ENCODE data around the gene ETV3. TPM values are rescaled to one million over a fixed set of nuclear protein-coding genes. Genes with fewer than 3 reads are reported as not detected.
A peak's percentile ranks its signal among the peaks of the same experiment; 100 is the strongest.
"Not testable (repeated sequence)": the region's sequence is repeated elsewhere in the genome, so short reads cannot be mapped to it uniquely, and the experiment has no call there.

ETV3 gene
- 9.6 TPM for total RNA-seq

DNA sequence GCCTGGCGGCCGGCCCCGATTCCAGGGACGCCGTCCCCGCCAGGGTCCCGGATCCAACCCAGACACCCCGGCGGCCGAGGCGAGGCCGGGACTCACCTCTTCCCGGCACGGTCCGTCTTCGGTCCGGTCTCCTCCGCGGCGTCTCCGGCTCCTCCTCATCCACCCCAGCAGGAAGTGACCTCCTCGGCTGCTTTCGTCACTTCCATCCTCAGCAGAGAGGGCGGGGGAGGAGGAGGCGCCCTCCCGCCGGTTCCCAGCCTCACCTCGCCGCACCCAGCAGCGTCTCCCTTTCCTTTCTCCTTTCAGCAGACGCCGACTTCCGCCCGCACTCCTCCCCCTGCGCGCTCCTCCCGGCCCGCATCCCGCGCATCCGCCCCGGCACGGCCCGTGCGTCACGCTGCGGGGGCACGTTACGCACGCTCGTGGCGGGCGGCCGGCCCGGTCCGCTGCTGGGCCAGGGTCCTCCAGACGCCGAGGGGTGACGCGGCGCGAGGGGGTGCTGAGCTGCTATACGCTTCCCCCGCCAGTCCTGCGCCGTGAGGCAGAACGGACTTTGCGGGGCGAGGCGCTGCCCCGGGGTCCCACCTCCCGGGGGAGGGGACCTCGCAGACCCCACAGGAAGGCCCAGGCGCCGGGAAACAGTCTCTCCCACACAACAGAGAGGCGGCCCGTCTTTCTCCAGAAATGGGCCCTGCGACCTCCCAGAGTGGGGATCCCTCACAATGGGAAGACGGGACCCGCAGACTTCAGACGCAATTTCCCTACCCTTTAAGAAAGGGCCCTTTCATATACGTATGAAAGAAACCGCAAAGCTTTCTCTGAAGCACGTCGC, at the start of gene ETV3:
Gene ETV3, minus strand, starts transcription at position 176 of the 832 bp plus-strand sequence. CDS start 2,043 bp downstream, outside the sequence.
- Histone ChIP-seq H3K27me3 (no peaks in the 10 kb centered on the region), H3K27ac (peak within 1 kb of the TSS; percentile 96 to 97), H3K4me3 (peak within 1 kb of the TSS; percentile 80 to 98), H3K4me1 (peaks cover 5 to 16% of the 10 kb centered on the region in 2 donors), H3K36me3 (peaks cover 26% of the 10 kb centered on the region in 2 donors), H3K9me3 (no peaks in the 10 kb centered on the region)
- intact Hi-C loops (cut with DNase I): loop anchor here (2.0 to 10.0 kb wide), 2 partner anchors 94 to 374 kb away; partner anchors contain the start of genes ARHGEF11 and PRCC
- TF ChIP-seq, protein P1, sequence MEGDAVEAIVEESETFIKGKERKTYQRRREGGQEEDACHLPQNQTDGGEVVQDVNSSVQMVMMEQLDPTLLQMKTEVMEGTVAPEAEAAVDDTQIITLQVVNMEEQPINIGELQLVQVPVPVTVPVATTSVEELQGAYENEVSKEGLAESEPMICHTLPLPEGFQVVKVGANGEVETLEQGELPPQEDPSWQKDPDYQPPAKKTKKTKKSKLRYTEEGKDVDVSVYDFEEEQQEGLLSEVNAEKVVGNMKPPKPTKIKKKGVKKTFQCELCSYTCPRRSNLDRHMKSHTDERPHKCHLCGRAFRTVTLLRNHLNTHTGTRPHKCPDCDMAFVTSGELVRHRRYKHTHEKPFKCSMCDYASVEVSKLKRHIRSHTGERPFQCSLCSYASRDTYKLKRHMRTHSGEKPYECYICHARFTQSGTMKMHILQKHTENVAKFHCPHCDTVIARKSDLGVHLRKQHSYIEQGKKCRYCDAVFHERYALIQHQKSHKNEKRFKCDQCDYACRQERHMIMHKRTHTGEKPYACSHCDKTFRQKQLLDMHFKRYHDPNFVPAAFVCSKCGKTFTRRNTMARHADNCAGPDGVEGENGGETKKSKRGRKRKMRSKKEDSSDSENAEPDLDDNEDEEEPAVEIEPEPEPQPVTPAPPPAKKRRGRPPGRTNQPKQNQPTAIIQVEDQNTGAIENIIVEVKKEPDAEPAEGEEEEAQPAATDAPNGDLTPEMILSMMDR (IDR thresholded peaks at IDR 0.05): no peak
- DNase-seq (ENCODE audit: low spot score in 2 of 2): peak; percentile 71 to 96

DNA sequence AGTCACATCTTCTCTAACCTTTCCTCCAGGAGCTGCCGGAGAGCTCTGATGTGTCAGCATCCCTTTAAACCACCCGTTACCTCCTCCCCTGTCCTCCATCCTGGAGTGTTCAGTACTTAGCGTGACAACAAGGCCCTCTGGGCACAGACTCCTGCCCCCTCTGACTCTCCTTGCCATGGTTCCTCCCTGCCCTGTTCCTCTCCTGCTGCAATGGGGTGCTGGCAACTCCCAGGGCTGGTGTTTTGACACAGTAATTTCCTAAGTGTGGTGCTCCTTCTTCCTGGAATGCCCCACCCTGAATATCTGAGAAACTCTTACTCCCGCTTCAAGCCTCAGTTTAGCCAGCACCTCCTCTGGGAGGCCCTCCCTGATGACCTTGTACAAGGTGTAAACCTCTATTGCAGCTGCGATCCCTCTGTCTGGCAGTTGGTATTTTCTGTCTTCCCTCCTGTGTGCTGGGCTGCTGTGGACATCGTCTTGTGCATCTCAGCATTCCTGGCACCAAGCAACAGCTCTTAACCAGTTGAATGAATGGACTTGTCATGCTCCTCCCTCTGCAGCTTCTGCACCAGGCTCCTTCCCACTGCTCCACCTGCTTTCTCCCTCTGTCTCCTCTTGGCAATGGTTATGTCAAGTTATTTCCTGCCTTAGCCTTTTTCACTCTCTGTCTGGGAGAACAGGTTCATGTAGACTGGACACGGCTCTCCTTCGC, 48.2 kb upstream of the ETV3 start:
- TF ChIP-seq, protein P1 (IDR thresholded peaks at IDR 0.05): no peak
- DNase-seq (ENCODE audit: low spot score in 2 of 2): no peak
- no peaks in the 10 kb centered on the region for H3K9me3 ChIP-seq
- H3K36me3 ChIP-seq: no peaks in the 10 kb centered on the region
- intact Hi-C loops (cut with DNase I): no loop called here
- no peaks in the 10 kb centered on the region for H3K27me3 ChIP-seq
- H3K4me1 ChIP-seq: no peaks in the 10 kb centered on the region
- H3K4me3 ChIP-seq: no peak overlapping the region
- H3K27ac ChIP-seq: no peak overlapping the region

DNA sequence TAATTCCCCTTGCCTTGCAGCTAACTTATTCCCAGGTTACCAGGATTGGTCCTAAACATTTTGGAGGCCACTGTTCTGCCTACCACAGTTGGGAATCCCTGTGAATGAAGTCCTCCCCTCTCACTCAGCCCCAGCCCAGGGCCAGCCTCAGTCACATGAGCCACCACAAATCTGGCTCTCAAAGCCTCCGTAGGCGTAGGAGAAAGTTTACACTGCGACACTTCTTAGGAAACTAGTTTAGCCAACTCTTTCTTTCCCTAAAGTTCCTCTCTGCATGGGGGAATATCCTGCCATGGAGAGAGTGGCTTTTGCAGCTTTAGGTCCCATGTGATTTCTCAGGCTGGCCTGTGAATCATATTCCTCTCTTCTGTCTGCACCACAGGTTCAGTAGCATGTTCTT, 45.7 kb upstream of the ETV3 start:
- Histone ChIP-seq H3K4me1 (no peaks in the 10 kb centered on the region), H3K27ac (no peak overlapping the region), H3K36me3 (no peaks in the 10 kb centered on the region), H3K27me3 (no peaks in the 10 kb centered on the region), H3K9me3 (no peaks in the 10 kb centered on the region), H3K4me3 (no peak overlapping the region)
- TF ChIP-seq, protein P1 (IDR thresholded peaks at IDR 0.05): no peak
- DNase-seq (ENCODE audit: low spot score in 2 of 2): peak in 1 of 2 donors; percentile 25
- intact Hi-C loops (cut with DNase I): no loop called here

DNA sequence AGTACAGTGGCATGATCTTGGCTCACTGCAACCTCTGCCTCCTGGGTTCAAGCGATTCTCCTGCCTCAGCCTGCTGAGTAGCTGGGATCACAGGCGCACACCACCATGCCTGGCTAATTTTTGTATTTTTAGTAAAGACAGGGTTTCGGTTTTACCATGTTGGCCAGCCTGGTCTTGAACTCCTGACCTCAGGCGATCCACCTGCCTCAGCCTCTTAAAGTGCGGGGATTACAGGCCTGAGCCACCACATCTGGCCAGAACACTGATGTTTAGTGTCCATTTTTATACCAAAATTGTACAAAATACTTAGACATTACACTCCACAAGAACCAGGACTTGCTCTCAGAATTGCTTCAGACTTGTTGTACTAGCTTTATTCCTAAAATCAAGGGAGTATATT, 44.2 kb upstream of the ETV3 start:
- intact Hi-C loops (cut with DNase I): not testable (repeated sequence)

DNA sequence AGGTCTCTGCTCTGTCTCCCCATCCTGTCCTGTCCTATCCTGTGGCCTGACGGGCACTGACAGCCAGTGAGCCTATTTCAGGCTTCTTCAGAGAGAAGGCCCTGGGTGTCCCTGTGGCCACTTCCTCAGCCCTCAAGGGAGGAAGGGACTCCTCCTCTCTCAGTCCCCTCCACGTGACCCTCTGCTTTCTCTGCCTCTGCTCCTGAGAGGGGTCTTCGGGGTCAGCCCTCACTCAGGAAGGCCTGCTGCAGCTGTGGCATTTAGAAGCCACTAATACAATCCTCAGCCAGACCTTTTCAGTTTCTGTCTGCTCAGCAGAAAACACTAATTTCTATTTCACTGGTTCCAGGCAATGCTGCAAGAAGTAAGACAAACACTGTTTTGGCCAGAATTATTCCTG, 43.6 kb upstream of the ETV3 start:
- Histone ChIP-seq H3K27ac (no peak overlapping the region), H3K36me3 (no peaks in the 10 kb centered on the region), H3K4me3 (no peak overlapping the region), H3K9me3 (no peaks in the 10 kb centered on the region), H3K4me1 (no peaks in the 10 kb centered on the region), H3K27me3 (no peaks in the 10 kb centered on the region)
- TF ChIP-seq, protein P1 (IDR thresholded peaks at IDR 0.05): no peak
- peak in 1 of 2 donors; percentile 28 for DNase-seq (ENCODE audit: low spot score in 2 of 2)
- intact Hi-C loops (cut with DNase I): no loop called here

More for the DNA sequence above, 44.2 kb upstream of the ETV3 start:
- H3K9me3 ChIP-seq; H3K4me3 ChIP-seq; H3K36me3 ChIP-seq; H3K27ac ChIP-seq; H3K4me1 ChIP-seq; H3K27me3 ChIP-seq; DNase-seq (ENCODE audit: low spot score in 2 of 2): not testable (repeated sequence)

DNA sequence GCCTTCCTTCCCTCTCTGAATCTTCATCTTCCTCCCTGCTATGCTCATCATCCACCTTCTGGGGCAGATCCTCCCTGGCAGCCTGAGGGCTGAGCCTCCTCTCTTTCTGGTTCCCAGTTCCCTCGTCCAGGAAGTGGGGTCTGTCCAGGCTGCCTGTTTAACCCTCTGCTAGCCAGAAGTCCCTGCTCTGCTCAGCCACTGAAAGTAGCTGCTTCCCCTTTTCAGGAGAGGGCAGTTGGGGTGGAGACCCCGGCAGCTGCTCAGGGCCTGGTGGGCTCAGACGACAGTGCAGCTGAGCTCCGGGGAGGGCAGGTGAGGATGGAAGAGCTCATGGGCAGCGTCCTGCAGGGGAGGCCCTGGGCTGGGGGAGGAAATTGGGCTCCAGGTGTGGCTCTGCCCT, 43.1 kb upstream of the ETV3 start:
- Histone ChIP-seq H3K36me3 (no peaks in the 10 kb centered on the region), H3K4me3 (no peak overlapping the region), H3K4me1 (no peaks in the 10 kb centered on the region), H3K9me3 (no peaks in the 10 kb centered on the region), H3K27ac (no peak overlapping the region), H3K27me3 (no peaks in the 10 kb centered on the region)
- TF ChIP-seq, protein P1 (IDR thresholded peaks at IDR 0.05): no peak
- intact Hi-C loops (cut with DNase I): no loop called here
- DNase-seq (ENCODE audit: low spot score in 2 of 2): no peak

Measured in ascending aorta (tissue), 2 donors.